Renal cortical epithelial cell (primary cell): ENCODE data around the gene TBX6. TPM values are rescaled to one million over a fixed set of nuclear protein-coding genes. Genes with fewer than 3 reads are reported as not detected.

Experiments used
- total RNA-seq: library from RNA; depleted of rRNA; stranded (reverse); fragments of >200 nt; gene quantifications from 2 replicates; pipeline ENCODE4 v1.2.3, GENCODE V29; 2014

The TBX6 gene
- total RNA-seq, 1 donor from 2014 or later, result 0.15 TPM

Other genes with a start within 250 kb of the TBX6 start
- 69.1 and 114 TPM in 2 replicates for gene CDIPT, start 228.7 kb downstream of the TBX6 start, total RNA-seq
- gene SEZ6L2, start 192.4 kb downstream of the TBX6 start, total RNA-seq, result 9.2 and 45.7 TPM in 2 replicates
- 15.8 and 33.3 TPM in 2 replicates for gene ASPHD1, start 191.4 kb downstream of the TBX6 start, total RNA-seq
- 12.5 and 13.2 TPM in 2 replicates for gene KCTD13, start 165.7 kb downstream of the TBX6 start, total RNA-seq
- gene TMEM219, start 129.8 kb downstream of the TBX6 start, total RNA-seq, result 48.9 and 112 TPM in 2 replicates
- 52.4 and 80.9 TPM in 2 replicates for gene TAOK2, start 118.1 kb downstream of the TBX6 start, total RNA-seq
- 7.8 and 8.2 TPM in 2 replicates for gene HIRIP3, start 96.3 kb downstream of the TBX6 start, total RNA-seq
- 27.7 and 48.1 TPM in 2 replicates for gene INO80E, start 95.7 kb downstream of the TBX6 start, total RNA-seq
- gene DOC2A, start 80.9 kb downstream of the TBX6 start, total RNA-seq, result 0.80 TPM in 1 of 2 replicates, not detected in the other
- gene C16orf92, start 68.7 kb downstream of the TBX6 start, total RNA-seq, result not detected in 2 replicates
- 0.15 TPM in 1 of 2 replicates, not detected in the other for gene TLCD3B, start 60.7 kb downstream of the TBX6 start, total RNA-seq
- gene ALDOA, start 26.2 kb downstream of the TBX6 start, total RNA-seq, result 525 and 1,258 TPM in 2 replicates
- 154 and 293 TPM in 2 replicates for gene PPP4C, start 15.9 kb downstream of the TBX6 start, total RNA-seq
- 7.6 and 12.9 TPM in 2 replicates for gene YPEL3, start 4.3 kb upstream of the TBX6 start, total RNA-seq
- gene GDPD3, start 21.6 kb upstream of the TBX6 start, total RNA-seq, result 0.15 TPM in 1 of 2 replicates, not detected in the other
- gene MAPK3, start 31.3 kb upstream of the TBX6 start, total RNA-seq, result 11.6 and 11.9 TPM in 2 replicates
- 0.85 and 8.3 TPM in 2 replicates for gene CORO1A, start 91.7 kb upstream of the TBX6 start, total RNA-seq
- 77.7 and 299 TPM in 2 replicates for gene BOLA2B, start 101.7 kb upstream of the TBX6 start, total RNA-seq
- 8.1 and 24.5 TPM in 2 replicates for gene SLX1A, start 102.0 kb upstream of the TBX6 start, total RNA-seq
- gene SULT1A3, start 107.3 kb upstream of the TBX6 start, total RNA-seq, result 0.35 and 1.9 TPM in 2 replicates
- 0.52 and 1.4 TPM in 2 replicates for gene NPIPB13, start 156.6 kb upstream of the TBX6 start, total RNA-seq